A549 (cell line): ENCODE results near the gene OVOL2.

Experiments
- CHD4 ChIP-seq: fragments of 200-600 bp; sonication (generic); IDR thresholded peaks from 2 replicates; pipeline ENCODE4 v1.6.1; 2016; ENCODE audit warnings: antibody characterized with exemption, mild to moderate bottlenecking, borderline replicate concordance
- CTCF ChIP-seq: fragments of >200 bp; sonication (Bioruptor Twin); formaldehyde crosslinking; IDR thresholded peaks from 3 replicates; pipeline ENCODE4 v1.5.1; 2016
- NR3C1 ChIP-seq: fragments of >200 bp; sonication (Bioruptor Twin); formaldehyde crosslinking; IDR thresholded peaks from 3 replicates; pipeline ENCODE4 v1.6.1; 2017
- REST ChIP-seq: fragments of 200-600 bp; sonication (generic); IDR thresholded peaks from 2 replicates; pipeline ENCODE4 v1.6.1; 2016; ENCODE audit warnings: antibody characterized with exemption, mild to moderate bottlenecking, moderate library complexity

- no peak for TF ChIP-seq NR3C1
- TF ChIP-seq CTCF: no peak
- no peak for TF ChIP-seq REST
- no peak for TF ChIP-seq CHD4
Observed at GRCh38 chr20:18066421-18067333, 9.0 kb upstream of the OVOL2 start.
